ENCODE results near the gene PCSK5.
"Not testable (repeated sequence)": the region's sequence is repeated elsewhere in the genome, so short reads cannot be mapped to it uniquely, and the experiment has no call there.

Gene PCSK5

DNA sequence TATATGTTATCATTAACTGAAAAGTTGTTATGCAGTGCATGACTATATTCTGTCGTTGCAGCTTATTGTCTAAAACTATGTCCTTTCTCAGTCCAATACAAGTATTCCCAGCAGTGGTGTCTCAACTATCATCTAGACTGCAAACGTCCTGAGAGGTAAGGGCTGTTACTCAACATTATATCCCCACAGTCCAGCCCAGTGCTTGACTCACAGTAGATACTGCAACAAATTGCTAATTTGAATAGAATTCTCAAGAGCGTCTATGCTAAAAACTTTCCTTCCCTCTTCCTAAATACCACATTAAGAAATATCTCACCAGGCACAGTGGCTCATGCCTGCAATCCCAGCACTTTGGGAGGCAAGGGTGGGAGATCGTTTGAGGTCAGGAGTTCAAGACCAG lies 37.7 kb upstream of the PCSK5 start:
- H3K4me3 ChIP-seq (ENCODE audit: low read depth, low read length), result no peak overlapping the region
- TF ChIP-seq, protein P1, sequence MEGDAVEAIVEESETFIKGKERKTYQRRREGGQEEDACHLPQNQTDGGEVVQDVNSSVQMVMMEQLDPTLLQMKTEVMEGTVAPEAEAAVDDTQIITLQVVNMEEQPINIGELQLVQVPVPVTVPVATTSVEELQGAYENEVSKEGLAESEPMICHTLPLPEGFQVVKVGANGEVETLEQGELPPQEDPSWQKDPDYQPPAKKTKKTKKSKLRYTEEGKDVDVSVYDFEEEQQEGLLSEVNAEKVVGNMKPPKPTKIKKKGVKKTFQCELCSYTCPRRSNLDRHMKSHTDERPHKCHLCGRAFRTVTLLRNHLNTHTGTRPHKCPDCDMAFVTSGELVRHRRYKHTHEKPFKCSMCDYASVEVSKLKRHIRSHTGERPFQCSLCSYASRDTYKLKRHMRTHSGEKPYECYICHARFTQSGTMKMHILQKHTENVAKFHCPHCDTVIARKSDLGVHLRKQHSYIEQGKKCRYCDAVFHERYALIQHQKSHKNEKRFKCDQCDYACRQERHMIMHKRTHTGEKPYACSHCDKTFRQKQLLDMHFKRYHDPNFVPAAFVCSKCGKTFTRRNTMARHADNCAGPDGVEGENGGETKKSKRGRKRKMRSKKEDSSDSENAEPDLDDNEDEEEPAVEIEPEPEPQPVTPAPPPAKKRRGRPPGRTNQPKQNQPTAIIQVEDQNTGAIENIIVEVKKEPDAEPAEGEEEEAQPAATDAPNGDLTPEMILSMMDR (IDR thresholded peaks at IDR 0.05; ENCODE audit: low read depth, low read length, missing control alignments), result no peak
- no peak for DNase-seq (ENCODE audit: low read depth)

DNA sequence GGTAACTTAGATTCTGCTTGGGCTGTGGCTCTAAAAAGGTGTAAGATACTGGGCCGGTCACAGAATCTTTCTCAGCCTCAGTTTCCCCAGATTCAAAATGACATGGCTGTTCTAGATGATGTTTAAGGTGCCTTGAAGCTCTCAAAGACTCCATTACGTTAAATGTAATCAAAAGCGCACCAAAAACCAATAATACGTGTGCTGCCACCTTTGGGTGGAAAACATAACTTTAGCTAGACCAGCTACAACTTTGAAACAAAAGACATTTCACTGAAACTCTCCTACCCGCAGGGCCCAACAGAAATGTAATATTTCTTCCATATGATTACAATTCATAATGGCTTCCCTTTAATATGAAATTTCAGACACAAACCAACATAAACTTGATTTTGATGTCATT lies 35.0 kb upstream of the PCSK5 start:
- DNase-seq (ENCODE audit: low read depth), result no peak
- TF ChIP-seq, protein P1 (IDR thresholded peaks at IDR 0.05; ENCODE audit: low read depth, low read length, missing control alignments), result peak; percentile 36
- H3K4me3 ChIP-seq (ENCODE audit: low read depth, low read length), result no peak overlapping the region

DNA sequence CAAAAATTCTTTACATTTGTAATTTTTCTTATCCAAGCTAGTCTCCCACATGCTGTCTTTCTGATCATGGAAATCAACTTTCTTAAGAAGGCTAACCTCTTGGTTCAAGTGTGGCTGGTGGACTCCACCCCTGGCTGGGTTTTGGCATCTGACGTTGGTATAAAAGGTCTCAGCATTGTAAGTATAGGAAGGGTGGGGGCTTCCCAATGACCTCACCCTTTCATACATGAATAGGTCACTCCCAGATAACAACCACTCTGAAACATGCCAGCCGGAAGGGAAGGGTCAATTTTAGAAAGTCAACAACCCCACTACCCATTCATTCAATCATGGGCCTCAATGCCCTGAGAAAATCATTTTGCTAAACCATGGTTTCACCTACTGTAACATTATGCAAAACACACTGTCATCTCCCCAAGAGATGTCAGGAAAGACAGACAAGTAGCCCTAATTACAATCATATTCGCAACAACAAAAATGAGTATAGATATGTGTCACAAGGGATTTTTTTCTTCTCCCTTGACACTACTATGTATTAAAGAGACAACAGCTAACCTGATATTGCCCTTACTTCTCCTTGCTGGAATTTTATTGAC lies 31.9 kb upstream of the PCSK5 start:
- H3K4me3 ChIP-seq (ENCODE audit: low read depth, low read length), result no peak overlapping the region
- TF ChIP-seq, protein P1 (IDR thresholded peaks at IDR 0.05; ENCODE audit: low read depth, low read length, missing control alignments), result no peak
- no peak for DNase-seq (ENCODE audit: low read depth)

DNA sequence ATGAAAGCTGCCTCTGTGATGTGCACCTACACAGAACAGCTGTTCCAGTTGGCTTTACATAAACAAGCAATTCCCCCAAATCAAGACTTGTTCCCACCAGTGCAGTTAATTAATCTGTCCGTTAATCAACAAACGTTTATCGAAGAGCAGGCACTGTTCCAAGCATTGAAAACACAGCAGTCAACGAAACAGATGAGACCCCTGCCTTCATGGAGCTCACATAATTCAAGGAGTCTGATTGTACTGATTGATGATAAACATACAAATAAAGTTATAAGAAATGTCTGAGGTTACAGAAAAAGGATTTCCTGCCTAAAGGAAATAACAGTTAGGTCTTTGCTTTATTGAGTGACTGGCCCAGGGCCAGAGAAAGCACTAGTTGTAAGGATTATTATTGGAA lies 26.2 kb upstream of the PCSK5 start:
- DNase-seq (ENCODE audit: low read depth), result no peak
- H3K4me3 ChIP-seq (ENCODE audit: low read depth, low read length), result no peak overlapping the region
- TF ChIP-seq, protein P1 (IDR thresholded peaks at IDR 0.05; ENCODE audit: low read depth, low read length, missing control alignments), result no peak

DNA sequence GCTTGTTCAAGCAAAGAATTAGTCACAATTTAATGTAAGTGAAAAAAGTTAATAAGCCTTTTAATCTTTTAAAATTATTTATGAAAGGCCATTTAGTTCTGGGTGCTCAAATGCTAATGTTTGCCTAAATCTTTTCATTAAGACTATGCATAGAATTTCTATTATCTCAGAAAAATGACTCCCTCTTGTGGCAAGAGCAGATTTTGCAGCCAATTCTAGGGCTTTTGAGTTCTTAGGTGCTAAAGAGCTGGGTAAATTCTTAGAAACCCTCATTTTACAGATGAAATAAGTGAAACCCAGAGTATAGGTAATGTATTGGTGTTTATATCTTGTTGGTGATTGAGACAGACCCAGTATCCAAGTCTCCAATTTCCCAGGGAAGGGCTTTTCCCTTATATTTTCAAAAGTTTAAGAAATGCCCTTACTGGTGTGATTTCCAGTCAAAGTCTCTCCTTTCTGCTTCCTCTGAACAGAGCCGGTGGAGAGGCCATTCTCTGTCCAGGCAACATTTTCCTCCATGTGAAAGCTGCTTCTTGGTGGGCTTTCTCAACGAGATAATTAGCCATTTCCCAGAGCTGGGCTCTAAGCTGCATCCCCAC lies 24.1 kb upstream of the PCSK5 start:
- peak; percentile 13 for DNase-seq (ENCODE audit: low read depth)
- H3K4me3 ChIP-seq (ENCODE audit: low read depth, low read length), result no peak overlapping the region
- TF ChIP-seq, protein P1 (IDR thresholded peaks at IDR 0.05; ENCODE audit: low read depth, low read length, missing control alignments), result peak; percentile 48

DNA sequence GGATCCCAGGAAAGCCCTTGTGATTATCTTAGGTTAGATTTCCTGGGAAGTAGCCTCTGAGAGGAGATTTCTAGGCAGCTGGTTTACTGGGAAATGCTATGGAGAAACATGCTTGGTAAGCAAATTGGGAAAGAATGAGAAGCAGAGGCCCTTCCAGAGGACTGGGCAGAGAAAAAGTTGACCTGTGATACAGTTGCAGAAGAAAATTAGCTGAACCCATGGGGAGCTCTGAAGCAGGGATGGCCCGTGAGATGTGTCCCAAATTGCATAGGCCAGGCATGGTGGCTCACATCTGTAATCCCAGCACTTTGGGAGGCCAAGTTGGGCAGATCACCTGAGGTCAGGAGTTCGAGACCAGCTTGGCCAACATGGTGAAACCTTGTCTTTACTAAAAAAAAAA lies 21.9 kb upstream of the PCSK5 start:
- H3K4me3 ChIP-seq (ENCODE audit: low read depth, low read length); DNase-seq (ENCODE audit: low read depth): not testable (repeated sequence)

DNA sequence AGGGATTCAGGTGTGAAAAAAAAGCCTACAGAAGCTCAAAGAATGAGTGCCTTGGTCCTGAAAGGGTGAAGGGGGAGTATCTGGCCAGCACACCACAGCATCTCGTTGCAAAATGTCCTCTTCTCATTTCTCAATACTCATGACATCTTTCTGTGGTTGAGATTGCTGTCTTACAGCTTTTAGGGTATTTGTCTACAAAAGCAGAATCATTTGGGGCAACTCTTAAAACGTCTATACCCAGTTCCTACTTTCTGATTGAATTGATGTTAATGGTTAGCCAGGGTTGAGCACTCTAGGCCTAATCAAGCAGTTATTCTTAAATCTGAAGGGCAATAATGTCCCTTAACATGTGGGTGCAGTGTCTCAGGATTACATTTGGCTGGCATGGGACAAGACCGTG lies 21.2 kb upstream of the PCSK5 start:
- no peak for DNase-seq (ENCODE audit: low read depth)

More for the DNA sequence above, 21.2 kb upstream of the PCSK5 start:
- no peak overlapping the region for H3K4me3 ChIP-seq (ENCODE audit: low read depth, low read length)
- TF ChIP-seq, protein P1 (IDR thresholded peaks at IDR 0.05; ENCODE audit: low read depth, low read length, missing control alignments), result no peak
